ENCODE measurements around the gene PUSL1.

Gene PUSL1

GRCh38 chr1:1286313-1287261 lies 21.8 kb upstream of the PUSL1 start:
- no peak overlapping the region for H3K4ac ChIP-seq (ENCODE audit: low read length)
- H2BK15ac ChIP-seq (ENCODE audit: low read length): peak overlapping the region; percentile 67
- peaks cover 0 to 4% of the 10 kb centered on the region in 2 donors for H3K4me1 ChIP-seq (ENCODE audit: control insufficient read depth in 2 of 2, insufficient read depth in 1 of 2, low read depth in 1 of 2, low read length in 2 of 2)
- no peak overlapping the region for H3K4me2 ChIP-seq (ENCODE audit: insufficient read depth, low read length, poor library complexity, severe bottlenecking)
- WGBS, 2 donors (ENCODE audit: extremely low coverage in 2 of 2, insufficient read length in 2 of 2, insufficient replicate concordance in 1 of 2): no CpG with 5 or more reads among the region's 50 CpGs
- H4K8ac ChIP-seq (ENCODE audit: low read depth, low read length): no peak overlapping the region
- H3K9me3 ChIP-seq (replicated peaks in 1 of 2; ENCODE audit: control insufficient read depth in 2 of 2, insufficient read depth in 1 of 2, low read depth in 1 of 2, low read length in 2 of 2): no peaks in the 10 kb centered on the region
- DNase-seq (ENCODE audit: low spot score): no peak
- no peak overlapping the region for H3K27ac ChIP-seq (replicated peaks; ENCODE audit: low read length)
- H2BK12ac ChIP-seq (ENCODE audit: low read length): peak overlapping the region; percentile 63
- peak overlapping the region; percentile 85 for H3K23ac ChIP-seq (ENCODE audit: low read depth, low read length, poor library complexity)
- peak overlapping the region; percentile 21 for H3K9ac ChIP-seq (ENCODE audit: low read depth, low read length, poor library complexity)
- peak overlapping the region; percentile 61 for H2BK120ac ChIP-seq (ENCODE audit: low read depth, low read length)
- H2BK5ac ChIP-seq (ENCODE audit: low read length): peak overlapping the region; percentile 53
- H3K79me1 ChIP-seq (ENCODE audit: low read depth, low read length): peaks cover 8% of the 10 kb centered on the region
- H2AFZ ChIP-seq (ENCODE audit: low read length): peak overlapping the region; percentile 17
- peak overlapping the region; percentile 64 for H3K18ac ChIP-seq (ENCODE audit: low read length)
- H3K14ac ChIP-seq (ENCODE audit: low read length): peak overlapping the region; percentile 38
- H2AK5ac ChIP-seq (ENCODE audit: low read depth, low read length): peak overlapping the region; percentile 46
- H3K36me3 ChIP-seq (replicated peaks in 1 of 2; ENCODE audit: control insufficient read depth in 2 of 2, insufficient read depth in 2 of 2, low read length in 2 of 2): no peaks in the 10 kb centered on the region
- H4K91ac ChIP-seq (ENCODE audit: low read depth, low read length, poor library complexity): no peak overlapping the region
- H3K27me3 ChIP-seq (ENCODE audit: control insufficient read depth in 3 of 3, insufficient read depth in 3 of 3, low read depth in 1 of 3, low read length in 3 of 3): no peaks in the 10 kb centered on the region
- H3K4me3 ChIP-seq (ENCODE audit: low read length in 2 of 2): no peak overlapping the region

- no peaks in the 10 kb centered on the region for H3K27me3 ChIP-seq (ENCODE audit: control insufficient read depth in 3 of 3, insufficient read depth in 3 of 3, low read depth in 1 of 3, low read length in 3 of 3)
- peak overlapping the region; percentile 52 for H3K18ac ChIP-seq (ENCODE audit: low read length)
- no CpG with 5 or more reads among the region's 46 CpGs for WGBS, 2 donors (ENCODE audit: extremely low coverage in 2 of 2, insufficient read length in 2 of 2, insufficient replicate concordance in 1 of 2)
- no peak overlapping the region for H3K14ac ChIP-seq (ENCODE audit: low read length)
- H2AFZ ChIP-seq (ENCODE audit: low read length): no peak overlapping the region
- H4K8ac ChIP-seq (ENCODE audit: low read depth, low read length): no peak overlapping the region
- no peak overlapping the region for H2BK12ac ChIP-seq (ENCODE audit: low read length)
- no peak overlapping the region for H4K91ac ChIP-seq (ENCODE audit: low read depth, low read length, poor library complexity)
- no peaks in the 10 kb centered on the region for H3K9me3 ChIP-seq (replicated peaks in 1 of 2; ENCODE audit: control insufficient read depth in 2 of 2, insufficient read depth in 1 of 2, low read depth in 1 of 2, low read length in 2 of 2)
- H3K27ac ChIP-seq (replicated peaks; ENCODE audit: low read length): no peak overlapping the region
- peak overlapping the region; percentile 50 for H3K9ac ChIP-seq (ENCODE audit: low read depth, low read length, poor library complexity)
- peak overlapping the region; percentile 37 for H2AK5ac ChIP-seq (ENCODE audit: low read depth, low read length)
- peak overlapping the region; percentile 37 for H3K4ac ChIP-seq (ENCODE audit: low read length)
- H3K4me1 ChIP-seq (ENCODE audit: control insufficient read depth in 2 of 2, insufficient read depth in 1 of 2, low read depth in 1 of 2, low read length in 2 of 2): peaks cover 0 to 4% of the 10 kb centered on the region in 2 donors
- peak overlapping the region; percentile 67 for H2BK15ac ChIP-seq (ENCODE audit: low read length)
- no peak overlapping the region for H2BK5ac ChIP-seq (ENCODE audit: low read length)
- H3K79me1 ChIP-seq (ENCODE audit: low read depth, low read length): peaks cover 10% of the 10 kb centered on the region
- H3K4me2 ChIP-seq (ENCODE audit: insufficient read depth, low read length, poor library complexity, severe bottlenecking): no peak overlapping the region
- H3K23ac ChIP-seq (ENCODE audit: low read depth, low read length, poor library complexity): peak overlapping the region; percentile 85
- H3K4me3 ChIP-seq (ENCODE audit: low read length in 2 of 2): no peak overlapping the region
- no peak for DNase-seq (ENCODE audit: low spot score)
- H2BK120ac ChIP-seq (ENCODE audit: low read depth, low read length): peak overlapping the region; percentile 61
- no peaks in the 10 kb centered on the region for H3K36me3 ChIP-seq (replicated peaks in 1 of 2; ENCODE audit: control insufficient read depth in 2 of 2, insufficient read depth in 2 of 2, low read length in 2 of 2)
Observed at GRCh38 chr1:1287288-1288110, 20.9 kb upstream of the PUSL1 start.

- Histone ChIP-seq H2AFZ (ENCODE audit: low read length) (no peak overlapping the region), H3K4me1 (ENCODE audit: control insufficient read depth in 2 of 2, insufficient read depth in 1 of 2, low read depth in 1 of 2, low read length in 2 of 2) (no peaks in the 10 kb centered on the region), H3K18ac (ENCODE audit: low read length) (peak overlapping the region; percentile 17), H2BK12ac (ENCODE audit: low read length) (no peak overlapping the region), H2AK5ac (ENCODE audit: low read depth, low read length) (peak overlapping the region; percentile 92), H3K23ac (ENCODE audit: low read depth, low read length, poor library complexity) (no peak overlapping the region), H3K9me3 (replicated peaks in 1 of 2; ENCODE audit: control insufficient read depth in 2 of 2, insufficient read depth in 1 of 2, low read depth in 1 of 2, low read length in 2 of 2) (no peaks in the 10 kb centered on the region), H3K79me1 (ENCODE audit: low read depth, low read length) (peaks cover 8% of the 10 kb centered on the region), H3K27ac (replicated peaks; ENCODE audit: low read length) (no peak overlapping the region), H4K8ac (ENCODE audit: low read depth, low read length) (no peak overlapping the region), H3K36me3 (replicated peaks in 1 of 2; ENCODE audit: control insufficient read depth in 2 of 2, insufficient read depth in 2 of 2, low read length in 2 of 2) (peaks cover 0 to 8% of the 10 kb centered on the region in 2 donors), H3K4ac (ENCODE audit: low read length) (no peak overlapping the region), H4K91ac (ENCODE audit: low read depth, low read length, poor library complexity) (no peak overlapping the region), H3K4me3 (ENCODE audit: low read length in 2 of 2) (no peak overlapping the region), H3K4me2 (ENCODE audit: insufficient read depth, low read length, poor library complexity, severe bottlenecking) (no peak overlapping the region), H2BK5ac (ENCODE audit: low read length) (peak overlapping the region; percentile 60), H3K27me3 (ENCODE audit: control insufficient read depth in 3 of 3, insufficient read depth in 3 of 3, low read depth in 1 of 3, low read length in 3 of 3) (no peaks in the 10 kb centered on the region), H3K14ac (ENCODE audit: low read length) (peak overlapping the region; percentile 56), H3K9ac (ENCODE audit: low read depth, low read length, poor library complexity) (no peak overlapping the region), H2BK120ac (ENCODE audit: low read depth, low read length) (no peak overlapping the region), H2BK15ac (ENCODE audit: low read length) (peak overlapping the region; percentile 15)
- no CpG with 5 or more reads among the region's 15 CpGs for WGBS, 2 donors (ENCODE audit: extremely low coverage in 2 of 2, insufficient read length in 2 of 2, insufficient replicate concordance in 1 of 2)
- DNase-seq (ENCODE audit: low spot score): no peak
Observed at GRCh38 chr1:1290238-1290731, 18.1 kb upstream of the PUSL1 start.
